Measurements from ENCODE around the gene SUSD2. TPM values are rescaled to one million over a fixed set of nuclear protein-coding genes. Genes with fewer than 3 reads are reported as not detected.
"Not testable (repeated sequence)": the region's sequence is repeated elsewhere in the genome, so short reads cannot be mapped to it uniquely, and the experiment has no call there.

The SUSD2 gene
- 10 to 100 TPM in 2 of 4 donors, 1 to 10 TPM in 2; 1.7 to 21.5 (median 10.7) TPM for polyA plus RNA-seq (ENCODE audit: insufficient read length in 4 of 4)

- DNase-seq (ENCODE audit: low read depth in 4 of 4, low spot score in 3 of 4): no peak
Measured at GRCh38 chr22:24181088-24181995, at the start of gene SUSD2. Gene SUSD2, plus strand, starts transcription at chr22:24181487. Its CDS starts 33 bp downstream, at chr22:24181520.

- DNase-seq (ENCODE audit: low read depth in 4 of 4, low spot score in 3 of 4): no peak
Measured at GRCh38 chr22:24133187-24133965, 47.9 kb upstream of the SUSD2 start.

DNA sequence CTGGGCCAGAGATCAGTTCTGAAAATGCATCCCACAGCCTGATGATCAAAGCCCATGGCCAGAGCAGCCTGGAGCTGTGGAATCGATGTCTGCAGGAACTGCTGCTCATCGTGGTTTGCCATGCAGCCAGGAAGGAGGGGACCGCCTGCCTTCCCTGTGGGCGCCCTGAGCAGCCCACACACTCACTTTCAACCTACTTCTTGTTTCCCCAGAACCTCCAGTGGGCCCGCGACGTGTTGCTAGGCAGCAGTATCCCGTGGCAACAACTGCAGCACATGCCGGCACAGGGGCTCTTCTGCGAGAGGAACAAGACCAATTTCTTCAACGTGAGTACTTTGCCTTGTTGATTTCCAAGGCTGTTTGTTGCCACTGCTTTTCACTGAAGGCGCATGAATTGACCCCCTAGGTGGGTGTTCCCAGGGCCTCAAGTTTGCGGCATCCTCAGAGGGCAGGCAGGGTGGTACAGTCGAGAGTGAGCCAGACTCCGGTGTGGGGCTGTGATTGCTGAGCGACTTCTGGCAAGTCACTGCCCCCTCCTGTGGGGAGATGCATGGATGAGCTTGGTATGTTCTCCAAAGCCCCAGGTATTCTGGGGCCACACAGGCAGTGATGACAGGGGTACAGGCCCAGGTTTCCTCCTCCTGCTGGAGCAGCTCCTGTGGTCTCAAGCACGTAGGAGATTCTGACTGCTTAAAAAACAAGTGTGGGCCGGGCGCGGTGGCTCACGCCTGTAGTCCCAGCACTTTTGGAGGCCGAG, 47.0 kb upstream of the SUSD2 start:
- DNase-seq (ENCODE audit: low read depth in 4 of 4, low spot score in 3 of 4): peak in 1 of 4 donors; percentile 55

DNA sequence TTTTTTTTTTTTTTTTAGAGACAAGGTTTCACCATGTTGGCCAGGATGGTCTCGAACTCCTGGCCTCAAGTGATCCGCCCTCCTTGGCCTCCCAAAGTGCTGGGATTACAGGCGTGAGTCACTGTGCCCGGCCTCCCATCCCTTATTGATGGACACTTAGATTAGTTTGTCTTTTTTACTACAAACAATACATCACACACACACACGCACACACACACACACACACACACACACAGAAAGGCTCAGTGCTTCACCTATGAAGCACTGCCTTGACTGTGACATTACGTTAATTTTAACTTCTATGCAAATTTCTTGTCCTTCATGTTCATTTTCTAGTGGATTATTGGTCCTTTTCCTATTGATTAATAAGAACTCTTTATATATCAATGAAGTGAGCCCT, 44.8 kb upstream of the SUSD2 start:
- not testable (repeated sequence) for DNase-seq (ENCODE audit: low read depth in 4 of 4, low spot score in 3 of 4)

DNA sequence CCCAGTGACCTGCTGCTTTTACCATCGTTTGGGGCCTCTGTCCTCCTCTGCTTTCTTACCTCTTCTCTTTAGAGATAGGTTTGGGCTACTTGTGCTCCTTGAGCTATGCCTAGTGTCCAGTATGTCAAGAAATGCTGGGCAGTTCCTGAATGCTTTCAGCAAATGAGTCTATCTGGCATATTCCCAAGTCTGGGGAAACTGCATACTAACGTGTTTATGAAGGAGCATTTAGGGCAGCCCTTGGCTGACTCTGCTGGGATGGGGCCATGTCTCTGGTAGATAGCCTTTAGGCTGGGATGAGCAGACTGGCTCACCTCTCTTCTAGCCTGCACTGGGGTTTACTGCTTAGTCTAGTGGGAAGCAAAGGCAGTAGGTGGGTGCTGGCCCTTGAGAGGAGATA, 43.7 kb upstream of the SUSD2 start:
- no peak for DNase-seq (ENCODE audit: low read depth in 4 of 4, low spot score in 3 of 4)

GRCh38 chr22:24138649-24139420, 42.5 kb upstream of the SUSD2 start:
- DNase-seq (ENCODE audit: low read depth in 4 of 4, low spot score in 3 of 4): no peak

DNA sequence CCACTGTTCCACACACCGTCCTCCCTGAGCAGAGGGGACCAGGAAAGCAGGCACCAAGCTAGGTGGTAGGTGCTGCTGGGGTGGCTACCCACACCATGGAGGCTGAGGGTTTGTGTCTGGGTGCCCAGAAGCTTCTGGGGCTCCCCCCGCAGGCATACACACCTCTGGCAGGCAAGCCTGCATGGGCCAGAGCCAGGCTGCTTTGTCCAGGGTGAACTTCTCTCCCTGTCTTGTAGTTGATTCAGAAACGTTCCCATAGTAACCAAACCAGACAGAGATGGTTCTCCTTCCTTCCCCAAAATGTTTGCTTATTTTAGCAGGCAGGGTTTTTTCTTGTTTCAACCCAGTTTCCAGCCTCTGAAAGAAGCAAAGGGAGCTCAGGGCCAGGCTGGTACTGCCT, 40.9 kb upstream of the SUSD2 start:
- no peak for DNase-seq (ENCODE audit: low read depth in 4 of 4, low spot score in 3 of 4)

DNA sequence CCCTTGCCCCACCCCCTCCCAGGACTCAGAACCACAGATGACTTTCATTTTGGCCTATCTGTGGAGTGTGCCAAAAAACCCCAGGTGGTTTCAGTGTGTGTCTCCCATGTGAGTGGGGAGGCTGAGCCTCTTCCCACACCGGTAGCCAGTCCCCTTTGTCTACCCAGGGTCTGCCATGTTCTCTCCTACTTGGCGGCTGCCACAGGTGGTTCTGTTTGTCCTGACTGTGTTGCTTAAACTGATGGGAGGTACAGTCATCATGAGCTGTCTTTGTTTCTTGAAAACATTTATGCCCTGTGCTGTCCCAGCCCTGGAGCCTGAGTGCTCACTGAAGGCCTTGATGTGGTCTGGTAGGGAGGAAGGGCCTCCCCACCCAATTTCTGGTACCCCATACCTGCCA, 39.7 kb upstream of the SUSD2 start:
- no peak for DNase-seq (ENCODE audit: low read depth in 4 of 4, low spot score in 3 of 4)

GRCh38 chr22:24142241-24142640, 39.0 kb upstream of the SUSD2 start:
- DNase-seq (ENCODE audit: low read depth in 4 of 4, low spot score in 3 of 4): no peak

DNA sequence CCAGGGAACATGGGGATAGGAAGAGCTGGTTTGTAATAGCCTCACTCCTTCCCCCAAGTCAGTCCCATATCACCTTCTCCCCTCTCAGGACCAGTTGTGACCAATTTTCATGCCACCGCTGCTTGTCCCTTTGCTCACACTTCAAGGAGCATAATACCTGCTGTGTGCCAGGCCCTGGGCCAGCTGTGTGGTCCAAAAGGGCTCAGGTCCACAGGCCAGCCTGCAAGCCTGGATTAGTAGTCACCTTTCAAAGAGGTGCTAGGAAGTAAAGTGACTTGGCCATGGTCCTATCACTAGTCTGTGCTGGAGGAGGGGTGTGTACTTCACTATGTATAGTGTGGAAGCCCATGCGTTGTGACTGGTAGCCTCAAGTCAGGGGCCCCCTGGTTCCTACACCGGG, 38.5 kb upstream of the SUSD2 start:
- DNase-seq (ENCODE audit: low read depth in 4 of 4, low spot score in 3 of 4): no peak

DNA sequence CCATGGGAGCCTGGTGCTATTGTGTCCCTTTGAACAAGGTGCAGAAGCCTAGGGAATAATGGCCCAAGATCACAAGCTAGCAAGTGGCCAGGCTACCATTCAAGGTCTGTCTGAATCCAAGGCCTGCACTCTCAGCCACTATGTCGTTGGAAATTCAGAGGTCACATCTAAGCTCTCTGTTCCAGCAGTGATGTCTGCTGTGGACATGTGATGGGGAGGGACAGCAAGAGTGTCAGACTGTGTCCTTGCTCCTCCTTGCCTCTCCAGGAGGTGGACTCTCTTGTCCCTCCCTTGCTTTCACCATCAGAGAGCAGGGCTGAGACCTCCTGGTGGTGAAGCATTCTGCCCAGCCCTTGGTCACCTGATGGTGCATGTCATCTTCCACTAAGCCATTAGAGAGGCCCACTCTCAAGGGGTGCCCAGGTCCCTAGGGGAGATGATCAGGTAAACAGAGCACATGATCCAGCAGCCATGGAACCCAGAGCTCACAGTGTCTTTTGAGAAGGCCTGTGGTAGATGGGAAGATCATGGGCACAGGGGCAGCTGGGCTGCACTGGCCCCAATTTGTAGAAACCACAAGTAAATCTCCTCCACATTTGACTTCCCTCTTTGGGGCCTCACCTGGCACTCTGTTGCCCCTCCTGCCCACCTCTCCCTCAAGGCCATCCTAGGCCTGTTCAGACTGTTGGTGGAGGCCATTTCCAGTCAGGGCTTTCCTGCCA, 37.1 kb upstream of the SUSD2 start:
- DNase-seq (ENCODE audit: low read depth in 4 of 4, low spot score in 3 of 4): no peak

GRCh38 chr22:24144778-24145085, 36.6 kb upstream of the SUSD2 start:
- DNase-seq (ENCODE audit: low read depth in 4 of 4, low spot score in 3 of 4): no peak

DNA sequence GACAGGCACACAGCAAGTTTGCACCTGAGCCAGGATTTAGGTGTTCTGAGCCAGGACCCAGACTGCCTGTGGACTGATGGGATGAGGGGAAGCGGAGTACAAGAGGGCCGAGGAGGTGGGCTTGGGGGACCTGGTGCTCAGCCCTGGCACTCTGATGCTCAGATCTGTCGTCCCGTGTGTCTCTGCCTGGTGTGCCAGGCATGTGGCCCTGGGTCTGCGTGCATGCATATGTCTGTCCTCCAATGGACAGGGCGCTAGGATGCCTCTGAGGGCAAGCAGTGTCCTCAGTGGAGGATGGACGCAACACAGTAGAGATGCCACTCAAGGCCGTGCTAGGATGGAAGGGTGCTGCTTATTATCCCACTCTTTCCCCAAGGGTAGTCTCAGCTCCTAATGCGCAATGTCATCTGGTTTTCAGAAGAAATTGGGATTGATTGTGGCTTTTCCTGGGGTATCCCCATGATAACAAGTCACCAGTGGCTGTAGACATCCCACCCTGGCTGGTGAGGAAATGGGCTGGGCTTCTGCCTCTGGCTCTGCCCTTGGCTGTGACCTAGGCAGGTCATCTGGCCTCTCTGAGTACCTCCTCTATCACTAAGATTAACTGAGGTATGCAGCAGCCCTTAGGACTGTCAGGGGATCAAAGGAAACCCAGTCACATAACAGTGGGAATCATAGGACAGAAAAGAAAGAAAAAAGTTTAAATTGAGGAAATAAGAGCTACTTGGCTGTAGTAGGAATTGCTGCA, 35.7 kb upstream of the SUSD2 start:
- DNase-seq (ENCODE audit: low read depth in 4 of 4, low spot score in 3 of 4): no peak

DNA sequence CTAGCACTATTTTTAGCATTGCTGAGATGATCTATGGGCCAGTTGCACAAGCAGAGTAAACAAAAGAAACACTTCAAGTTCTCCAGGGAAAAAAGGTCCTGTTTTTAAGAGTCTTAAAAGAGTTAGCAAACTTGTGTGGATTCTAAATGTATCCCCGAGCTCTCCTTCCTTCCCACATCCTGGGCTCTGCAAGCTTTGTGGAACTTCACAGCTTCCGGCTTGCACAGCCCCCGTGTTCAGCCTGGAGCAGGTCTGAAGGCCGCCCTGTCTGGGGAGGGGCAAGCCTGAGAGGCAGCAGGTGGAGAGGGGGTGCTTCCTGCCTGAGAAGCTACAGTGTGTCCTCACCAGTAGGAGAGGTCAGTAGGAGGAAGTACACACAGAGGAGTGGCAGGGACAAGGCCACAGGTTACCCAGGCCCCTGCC, 35.1 kb upstream of the SUSD2 start:
- peak in 1 of 4 donors; percentile 40 for DNase-seq (ENCODE audit: low read depth in 4 of 4, low spot score in 3 of 4)

DNA sequence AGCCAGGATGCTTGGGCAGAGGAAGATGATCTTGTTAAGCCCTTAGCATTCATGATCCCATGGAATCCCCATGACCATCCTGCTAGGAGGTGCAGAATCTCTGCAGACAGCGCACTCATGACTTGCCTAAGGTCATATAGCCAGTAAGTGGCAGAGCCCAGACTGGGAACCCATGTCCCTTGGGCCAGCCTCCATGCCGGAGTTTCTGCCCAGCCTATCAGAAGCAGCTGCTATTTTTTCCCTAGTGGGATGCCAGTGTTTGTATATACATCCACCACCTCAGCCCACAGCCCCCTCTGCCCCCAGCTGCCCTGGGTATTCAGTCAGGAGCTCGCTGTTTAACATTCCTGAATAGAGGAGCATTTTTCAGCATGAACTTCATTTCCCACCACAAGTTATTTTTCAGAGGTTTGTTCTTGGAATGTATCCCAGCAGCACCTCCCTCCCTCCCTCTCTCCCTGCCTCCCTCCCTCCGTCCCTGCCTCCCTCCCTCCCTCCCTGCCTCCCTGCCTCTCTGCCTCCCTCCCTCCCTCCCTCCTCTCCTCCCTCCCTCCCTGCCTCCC, 34.4 kb upstream of the SUSD2 start:
- DNase-seq (ENCODE audit: low read depth in 4 of 4, low spot score in 3 of 4): no peak

GRCh38 chr22:24147666-24148065, 33.6 kb upstream of the SUSD2 start:
- no peak for DNase-seq (ENCODE audit: low read depth in 4 of 4, low spot score in 3 of 4)

GRCh38 chr22:24148266-24149197, 32.8 kb upstream of the SUSD2 start:
- DNase-seq (ENCODE audit: low read depth in 4 of 4, low spot score in 3 of 4): no peak

GRCh38 chr22:24149198-24149590, 32.1 kb upstream of the SUSD2 start:
- DNase-seq (ENCODE audit: low read depth in 4 of 4, low spot score in 3 of 4): no peak

All from left renal pelvis (tissue), 4 donors.